WTC11 (cell line): ENCODE results near the gene ANO2. TPM values are rescaled to one million over a fixed set of nuclear protein-coding genes. Genes with fewer than 3 reads are reported as not detected.
A peak's percentile ranks its signal among the peaks of the same experiment; 100 is the strongest.

Experiments used
- ATAC-seq: fragments of 200-7000 bp; cut with Tn5 transposase; 2 replicates; pipeline ENCODE4 v1.10.0; 2021; ENCODE audit warnings: mild to moderate bottlenecking, moderate library complexity
- CTCF ChIA-PET: fragments of 300-600 bp; sonication (Branson Sonifier 250); formaldehyde crosslinking; loops from one replicate; lab custom pipeline; 2021; ENCODE audit warnings: antibody characterized with exemption; lab: Charles Lee
- POLR2A ChIA-PET: fragments of 350-600 bp; sonication (Branson Sonifier 250); formaldehyde crosslinking; loops from one replicate; lab custom pipeline; 2021; ENCODE audit warnings: antibody characterized with exemption; lab: Charles Lee
- DNase-seq: peaks from one replicate; pipeline ENCODE4 v3.0.0; 2021; ENCODE audit warnings: low spot score
- H3K27ac Mint-ChIP-seq: 2 replicates; pipeline ENCODE4 v1.8.0; 2021; ENCODE audit warnings: mixed read lengths
- H3K27me3 Mint-ChIP-seq: 2 replicates; pipeline ENCODE4 v1.8.0; 2021; ENCODE audit warnings: low read depth, mild to moderate bottlenecking, moderate library complexity, mixed read lengths
- H3K36me3 Mint-ChIP-seq: 2 replicates; pipeline ENCODE4 v1.8.0; 2021; ENCODE audit warnings: mixed read lengths
- H3K4me1 Mint-ChIP-seq: 2 replicates; pipeline ENCODE4 v1.8.0; 2022; ENCODE audit warnings: mixed read lengths
- H3K4me3 Mint-ChIP-seq: 2 replicates; pipeline ENCODE4 v1.8.0; 2021; ENCODE audit warnings: mild to moderate bottlenecking, moderate library complexity, mixed read lengths
- H3K9me3 Mint-ChIP-seq: 2 replicates; pipeline ENCODE4 v1.8.0; 2021; ENCODE audit warnings: mixed read lengths
- AR ChIP-seq: fragments of 250-450 bp; sonication (Bioruptor Pico); IDR thresholded peaks from 2 replicates; pipeline ENCODE4 v1.9.0; 2021; ENCODE audit warnings: mild to moderate bottlenecking
- ARID4B ChIP-seq: sonication (generic); formaldehyde crosslinking; IDR thresholded peaks from 2 replicates; pipeline ENCODE4 v1.8.0; 2023; ENCODE audit warnings: missing genetic modification reagents, mild to moderate bottlenecking, borderline replicate concordance
- ATF1 ChIP-seq: sonication (generic); formaldehyde crosslinking; IDR thresholded peaks from 2 replicates; pipeline ENCODE4 v1.8.1; 2023; ENCODE audit warnings: mild to moderate bottlenecking, moderate library complexity, missing genetic modification reagents
- CTCF ChIP-seq: fragments of 200-600 bp; IDR thresholded peaks from 2 replicates; pipeline ENCODE4 v1.8.0; 2022; ENCODE audit warnings: antibody characterized with exemption
- FOXJ3 ChIP-seq: sonication (generic); formaldehyde crosslinking; IDR thresholded peaks from 2 replicates; pipeline ENCODE4 v1.9.0; 2021; ENCODE audit warnings: missing genetic modification reagents, mild to moderate bottlenecking, borderline replicate concordance
- JAZF1 ChIP-seq: fragments of 250-450 bp; sonication (Bioruptor Pico); IDR thresholded peaks from 2 replicates; pipeline ENCODE4 v1.9.0; 2021; ENCODE audit warnings: moderate library complexity, mild to moderate bottlenecking, inconsistent platforms
- ZBTB21 ChIP-seq: sonication (generic); formaldehyde crosslinking; IDR thresholded peaks from 2 replicates; pipeline ENCODE4 v1.8.1; 2023; ENCODE audit warnings: mild to moderate bottlenecking, missing genetic modification reagents, borderline replicate concordance
- ZNF219 ChIP-seq: sonication (generic); formaldehyde crosslinking; IDR thresholded peaks from 2 replicates; pipeline ENCODE4 v1.8.0; 2023; ENCODE audit warnings: missing genetic modification reagents, mild to moderate bottlenecking, borderline replicate concordance
- ZSCAN18 ChIP-seq: fragments of 250-450 bp; sonication (Bioruptor Pico); IDR thresholded peaks from 2 replicates; pipeline ENCODE4 v2.1.2; 2022; ENCODE audit warnings: mild to moderate bottlenecking, moderate library complexity
- total RNA-seq: library from RNA; stranded (reverse); gene quantifications from 3 replicates; pipeline ENCODE4 v1.2.3, GENCODE V29; 2021
- TF ChIP-seq, protein P1 (sequence below): sonication (generic); formaldehyde crosslinking; IDR thresholded peaks from 2 replicates; pipeline ENCODE4 v1.8.0; 2023; ENCODE audit warnings: mild to moderate bottlenecking, missing genetic modification reagents
- TF ChIP-seq, protein P2 (sequence below): sonication (generic); formaldehyde crosslinking; IDR thresholded peaks from 2 replicates; pipeline ENCODE4 v1.8.1; 2023; ENCODE audit warnings: mild to moderate bottlenecking, moderate library complexity, missing genetic modification reagents

Gene ANO2
- total RNA-seq, 1 experiment from 2014 or later = 2.8 TPM

- no peak overlapping the region for H3K4me3 Mint-ChIP-seq
- ChIA-PET POLR2A (no interaction called here), CTCF (interaction anchor here (0.7 to 1.7 kb wide), 15 partner anchors 9 to 538 kb away, joined by 3 to 32 read pairs (median 4); partner anchors contain the start of gene NTF3)
- H3K27me3 Mint-ChIP-seq = no peaks in the 10 kb centered on the region
- H3K36me3 Mint-ChIP-seq = no peaks in the 10 kb centered on the region
- H3K9me3 Mint-ChIP-seq = no peaks in the 10 kb centered on the region
- H3K4me1 Mint-ChIP-seq = no peaks in the 10 kb centered on the region
- H3K27ac Mint-ChIP-seq = no peak overlapping the region
- no peak for ATAC-seq
- no peak for TF ChIP-seq ZBTB21
- TF ChIP-seq CTCF = no peak
- no peak for TF ChIP-seq ATF1 (CRISPR knock-in tag)
- TF ChIP-seq, protein P1, sequence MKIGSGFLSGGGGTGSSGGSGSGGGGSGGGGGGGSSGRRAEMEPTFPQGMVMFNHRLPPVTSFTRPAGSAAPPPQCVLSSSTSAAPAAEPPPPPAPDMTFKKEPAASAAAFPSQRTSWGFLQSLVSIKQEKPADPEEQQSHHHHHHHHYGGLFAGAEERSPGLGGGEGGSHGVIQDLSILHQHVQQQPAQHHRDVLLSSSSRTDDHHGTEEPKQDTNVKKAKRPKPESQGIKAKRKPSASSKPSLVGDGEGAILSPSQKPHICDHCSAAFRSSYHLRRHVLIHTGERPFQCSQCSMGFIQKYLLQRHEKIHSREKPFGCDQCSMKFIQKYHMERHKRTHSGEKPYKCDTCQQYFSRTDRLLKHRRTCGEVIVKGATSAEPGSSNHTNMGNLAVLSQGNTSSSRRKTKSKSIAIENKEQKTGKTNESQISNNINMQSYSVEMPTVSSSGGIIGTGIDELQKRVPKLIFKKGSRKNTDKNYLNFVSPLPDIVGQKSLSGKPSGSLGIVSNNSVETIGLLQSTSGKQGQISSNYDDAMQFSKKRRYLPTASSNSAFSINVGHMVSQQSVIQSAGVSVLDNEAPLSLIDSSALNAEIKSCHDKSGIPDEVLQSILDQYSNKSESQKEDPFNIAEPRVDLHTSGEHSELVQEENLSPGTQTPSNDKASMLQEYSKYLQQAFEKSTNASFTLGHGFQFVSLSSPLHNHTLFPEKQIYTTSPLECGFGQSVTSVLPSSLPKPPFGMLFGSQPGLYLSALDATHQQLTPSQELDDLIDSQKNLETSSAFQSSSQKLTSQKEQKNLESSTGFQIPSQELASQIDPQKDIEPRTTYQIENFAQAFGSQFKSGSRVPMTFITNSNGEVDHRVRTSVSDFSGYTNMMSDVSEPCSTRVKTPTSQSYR (CRISPR knock-in tag) = no peak
- TF ChIP-seq ARID4B (CRISPR knock-in tag) = no peak
- no peak for DNase-seq
Observed at GRCh38 chr12:5746036-5746908, 198.8 kb downstream of the ANO2 start.

DNA sequence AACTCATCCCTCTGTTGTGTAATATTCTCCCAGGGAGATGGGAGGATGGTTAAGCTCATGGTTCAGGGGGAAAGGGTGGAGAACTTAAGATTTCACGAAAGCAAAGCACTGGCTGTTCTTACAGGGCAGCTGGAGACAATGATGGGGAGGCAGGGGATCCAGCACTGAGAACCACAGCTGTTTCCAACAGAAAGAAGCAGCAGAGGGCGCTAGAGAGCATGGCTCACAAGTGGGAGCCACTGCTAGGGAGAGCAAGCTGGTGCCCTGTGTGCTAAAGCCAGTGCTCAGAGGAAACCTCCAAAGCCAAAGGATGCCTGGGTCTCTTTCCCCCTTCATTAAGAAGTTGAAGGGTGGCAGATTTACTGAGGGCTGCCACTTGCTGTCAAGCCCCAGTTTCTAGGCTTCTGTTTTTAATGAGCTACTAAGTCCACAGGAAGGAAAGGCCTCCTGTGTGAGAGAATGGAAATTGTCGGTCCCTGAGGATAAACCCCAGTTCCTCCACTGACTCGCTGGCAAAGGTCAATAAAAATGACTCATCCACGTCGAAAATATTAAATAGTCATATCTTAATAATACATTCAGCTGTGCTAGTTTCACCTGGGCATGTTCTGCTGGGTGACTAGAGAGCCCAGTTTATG lies 199.7 kb downstream of the ANO2 start:
- no peak overlapping the region for H3K4me3 Mint-ChIP-seq
- TF ChIP-seq, protein P2, sequence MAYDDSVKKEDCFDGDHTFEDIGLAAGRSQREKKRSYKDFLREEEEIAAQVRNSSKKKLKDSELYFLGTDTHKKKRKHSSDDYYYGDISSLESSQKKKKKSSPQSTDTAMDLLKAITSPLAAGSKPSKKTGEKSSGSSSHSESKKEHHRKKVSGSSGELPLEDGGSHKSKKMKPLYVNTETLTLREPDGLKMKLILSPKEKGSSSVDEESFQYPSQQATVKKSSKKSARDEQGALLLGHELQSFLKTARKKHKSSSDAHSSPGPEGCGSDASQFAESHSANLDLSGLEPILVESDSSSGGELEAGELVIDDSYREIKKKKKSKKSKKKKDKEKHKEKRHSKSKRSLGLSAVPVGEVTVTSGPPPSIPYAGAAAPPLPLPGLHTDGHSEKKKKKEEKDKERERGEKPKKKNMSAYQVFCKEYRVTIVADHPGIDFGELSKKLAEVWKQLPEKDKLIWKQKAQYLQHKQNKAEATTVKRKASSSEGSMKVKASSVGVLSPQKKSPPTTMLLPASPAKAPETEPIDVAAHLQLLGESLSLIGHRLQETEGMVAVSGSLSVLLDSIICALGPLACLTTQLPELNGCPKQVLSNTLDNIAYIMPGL (CRISPR knock-in tag) = no peak
- TF ChIP-seq FOXJ3 (CRISPR knock-in tag) = no peak
- TF ChIP-seq ZNF219 (CRISPR knock-in tag) = no peak
- TF ChIP-seq CTCF = peak; percentile 96
- no peak for TF ChIP-seq JAZF1 (CRISPR knock-in tag)
- no peak for TF ChIP-seq AR (CRISPR knock-in tag)
- no peak for TF ChIP-seq ZSCAN18 (CRISPR knock-in tag)
- POLR2A ChIA-PET = no interaction called here
- H3K27me3 Mint-ChIP-seq = no peaks in the 10 kb centered on the region
- no peaks in the 10 kb centered on the region for H3K36me3 Mint-ChIP-seq
- H3K9me3 Mint-ChIP-seq = no peaks in the 10 kb centered on the region
- ATAC-seq (peak; percentile 99), DNase-seq (peak; percentile 91)
- CTCF ChIA-PET = interaction anchor here (0.5 to 2.1 kb wide), 64 partner anchors 8 to 577 kb away, joined by 3 to 32 read pairs (median 4); partner anchors contain the start of genes ANO2 and NTF3
- no peaks in the 10 kb centered on the region for H3K4me1 Mint-ChIP-seq
- no peak overlapping the region for H3K27ac Mint-ChIP-seq
